ENCODE results near the gene STIM1. TPM values are rescaled to one million over a fixed set of nuclear protein-coding genes. Genes with fewer than 3 reads are reported as not detected.
A peak's percentile ranks its signal among the peaks of the same experiment; 100 is the strongest.

STIM1 gene
- total RNA-seq, 1 experiment from 2014 or later = 9.0 TPM

DNA sequence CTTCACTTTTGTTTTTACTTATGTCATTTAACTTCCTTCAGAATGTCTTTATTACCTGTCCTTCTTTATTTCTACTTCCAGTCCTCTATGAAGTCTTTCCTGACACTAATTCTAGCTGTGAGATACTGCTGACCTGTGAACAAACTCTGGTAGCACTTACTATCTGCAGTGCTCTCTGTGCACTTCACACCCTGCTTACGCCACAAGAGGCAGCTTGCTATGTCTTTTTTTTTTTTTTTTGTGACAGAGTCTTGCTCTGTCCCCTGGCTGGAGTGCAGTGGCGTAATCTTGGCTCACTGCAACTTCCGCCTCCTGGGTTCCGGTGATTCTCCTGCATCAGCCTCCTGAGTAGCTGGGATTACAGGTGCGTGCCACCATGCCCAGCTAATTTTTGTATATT, 10.7 kb downstream of the STIM1 start:
- H3K4me1 ChIP-seq (ENCODE audit: low read length) = peaks cover 16% of the 10 kb centered on the region
- H3K9me2 ChIP-seq (replicated peaks; ENCODE audit: insufficient read depth, low read length) = no peaks in the 10 kb centered on the region
- no peak overlapping the region for H3K4me2 ChIP-seq (ENCODE audit: low read depth, low read length, poor library complexity, severe bottlenecking)
- H3K4me3 ChIP-seq (ENCODE audit: low read length) = no peak overlapping the region
- no peak for DNase-seq
- no peaks in the 10 kb centered on the region for H3K9me3 ChIP-seq (ENCODE audit: low read length)
- no peak overlapping the region for H3K9ac ChIP-seq (ENCODE audit: low read length)
- no peak overlapping the region for H3K27ac ChIP-seq (ENCODE audit: low read length)
- no peak overlapping the region for H2AFZ ChIP-seq (ENCODE audit: low read length)
- H3K27me3 ChIP-seq (ENCODE audit: low read length) = no peaks in the 10 kb centered on the region
- peaks cover 11% of the 10 kb centered on the region; the same call in 1 of the 2 replicates for H4K20me1 ChIP-seq (ENCODE audit: insufficient read depth, low read depth, low read length)
- no peaks in the 10 kb centered on the region for H3K36me3 ChIP-seq (ENCODE audit: insufficient read depth, low read length)
- no peaks in the 10 kb centered on the region for H3K79me2 ChIP-seq (ENCODE audit: low read length)

GRCh38 chr11:3866836-3867208, 11.4 kb downstream of the STIM1 start:
- peaks cover 17% of the 10 kb centered on the region; the same call in 1 of the 2 replicates for H4K20me1 ChIP-seq (ENCODE audit: insufficient read depth, low read depth, low read length)
- H3K4me3 ChIP-seq (ENCODE audit: low read length) = no peak overlapping the region
- no peak overlapping the region for H2AFZ ChIP-seq (ENCODE audit: low read length)
- H3K9ac ChIP-seq (ENCODE audit: low read length) = no peak overlapping the region
- H3K27ac ChIP-seq (ENCODE audit: low read length) = no peak overlapping the region
- no peaks in the 10 kb centered on the region for H3K9me3 ChIP-seq (ENCODE audit: low read length)
- H3K4me1 ChIP-seq (ENCODE audit: low read length) = peaks cover 11% of the 10 kb centered on the region
- H3K79me2 ChIP-seq (ENCODE audit: low read length) = no peaks in the 10 kb centered on the region
- no peaks in the 10 kb centered on the region for H3K27me3 ChIP-seq (ENCODE audit: low read length)
- H3K9me2 ChIP-seq (replicated peaks; ENCODE audit: insufficient read depth, low read length) = no peaks in the 10 kb centered on the region
- H3K4me2 ChIP-seq (ENCODE audit: low read depth, low read length, poor library complexity, severe bottlenecking) = no peak overlapping the region
- no peak for DNase-seq
- H3K36me3 ChIP-seq (ENCODE audit: insufficient read depth, low read length) = no peaks in the 10 kb centered on the region

DNA sequence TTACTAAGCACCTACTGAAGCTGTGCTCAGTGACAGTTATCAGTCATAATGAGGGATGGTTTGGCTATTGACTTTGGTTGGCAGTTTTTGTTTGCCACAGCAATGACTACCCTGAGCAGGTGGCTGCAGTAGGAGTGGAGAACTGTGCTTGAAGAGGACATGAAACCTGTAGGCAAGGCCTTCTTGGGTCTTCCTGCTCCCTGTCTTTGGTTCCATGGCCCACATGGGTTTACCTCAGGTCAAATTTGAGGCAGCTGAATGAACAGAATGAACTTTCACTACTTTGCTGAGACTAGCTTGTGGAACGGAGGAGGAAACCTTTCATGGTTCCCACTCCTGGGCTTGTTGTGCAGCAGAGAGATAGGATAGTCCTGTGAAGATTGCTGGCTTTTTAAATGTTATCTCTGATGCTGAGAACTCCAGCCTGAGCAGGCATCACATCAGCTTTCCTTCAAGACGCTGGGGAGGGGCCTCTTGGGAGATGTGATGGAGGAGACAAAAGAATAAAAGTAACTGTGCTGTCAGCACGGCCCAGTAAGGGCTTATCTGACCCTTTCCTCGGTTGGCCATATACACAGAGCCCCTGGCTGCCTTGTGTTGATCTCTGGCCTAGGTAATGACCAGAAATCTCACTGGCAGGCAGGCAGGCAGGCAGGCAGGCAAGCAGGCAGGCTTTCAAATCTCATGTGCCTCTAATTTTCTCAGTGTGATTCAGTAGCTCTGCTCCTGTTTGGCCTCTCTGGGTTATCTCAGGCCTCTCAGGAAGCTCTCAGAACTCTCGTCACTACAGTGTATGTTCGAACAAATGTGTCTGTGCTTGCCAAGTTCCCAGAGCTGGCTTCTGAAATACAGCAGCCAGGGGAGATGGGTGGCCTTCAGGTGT, 12.0 kb downstream of the STIM1 start:
- Histone ChIP-seq H3K36me3 (ENCODE audit: insufficient read depth, low read length) (no peaks in the 10 kb centered on the region), H3K9ac (ENCODE audit: low read length) (no peak overlapping the region), H3K27me3 (ENCODE audit: low read length) (no peaks in the 10 kb centered on the region), H4K20me1 (ENCODE audit: insufficient read depth, low read depth, low read length) (peaks cover 18% of the 10 kb centered on the region; the same call in 1 of the 2 replicates), H3K27ac (ENCODE audit: low read length) (no peak overlapping the region), H3K4me1 (ENCODE audit: low read length) (peaks cover 11% of the 10 kb centered on the region), H3K79me2 (ENCODE audit: low read length) (no peaks in the 10 kb centered on the region), H2AFZ (ENCODE audit: low read length) (no peak overlapping the region), H3K9me2 (replicated peaks; ENCODE audit: insufficient read depth, low read length) (no peaks in the 10 kb centered on the region), H3K4me3 (ENCODE audit: low read length) (no peak overlapping the region), H3K4me2 (ENCODE audit: low read depth, low read length, poor library complexity, severe bottlenecking) (no peak overlapping the region), H3K9me3 (ENCODE audit: low read length) (no peaks in the 10 kb centered on the region)
- DNase-seq = no peak

GRCh38 chr11:3873712-3874349, 18.4 kb downstream of the STIM1 start:
- Histone ChIP-seq H3K4me2 (ENCODE audit: low read depth, low read length, poor library complexity, severe bottlenecking) (peak overlapping the region; percentile 58), H2AFZ (ENCODE audit: low read length) (no peak overlapping the region), H3K4me1 (ENCODE audit: low read length) (peaks cover 37% of the 10 kb centered on the region), H4K20me1 (ENCODE audit: insufficient read depth, low read depth, low read length) (peaks cover 30% of the 10 kb centered on the region; the same call in 1 of the 2 replicates), H3K27ac (ENCODE audit: low read length) (peak overlapping the region; percentile 51; the same call in 1 of the 2 replicates), H3K36me3 (ENCODE audit: insufficient read depth, low read length) (no peaks in the 10 kb centered on the region), H3K79me2 (ENCODE audit: low read length) (no peaks in the 10 kb centered on the region), H3K27me3 (ENCODE audit: low read length) (no peaks in the 10 kb centered on the region), H3K9ac (ENCODE audit: low read length) (no peak overlapping the region), H3K4me3 (ENCODE audit: low read length) (peak overlapping the region; percentile 22; the same call in 1 of the 2 replicates), H3K9me3 (ENCODE audit: low read length) (no peaks in the 10 kb centered on the region), H3K9me2 (replicated peaks; ENCODE audit: insufficient read depth, low read length) (no peaks in the 10 kb centered on the region)
- peak; percentile 92 for DNase-seq

- Histone ChIP-seq H2AFZ (ENCODE audit: low read length) (no peak overlapping the region), H3K9me3 (ENCODE audit: low read length) (no peaks in the 10 kb centered on the region), H3K27me3 (ENCODE audit: low read length) (no peaks in the 10 kb centered on the region), H3K9me2 (replicated peaks; ENCODE audit: insufficient read depth, low read length) (no peaks in the 10 kb centered on the region), H3K4me1 (ENCODE audit: low read length) (peaks cover 55% of the 10 kb centered on the region), H3K9ac (ENCODE audit: low read length) (no peak overlapping the region), H4K20me1 (ENCODE audit: insufficient read depth, low read depth, low read length) (peaks cover 30% of the 10 kb centered on the region; the same call in 1 of the 2 replicates), H3K4me3 (ENCODE audit: low read length) (no peak overlapping the region), H3K27ac (ENCODE audit: low read length) (no peak overlapping the region), H3K36me3 (ENCODE audit: insufficient read depth, low read length) (no peaks in the 10 kb centered on the region), H3K4me2 (ENCODE audit: low read depth, low read length, poor library complexity, severe bottlenecking) (no peak overlapping the region), H3K79me2 (ENCODE audit: low read length) (no peaks in the 10 kb centered on the region)
- DNase-seq = no peak
Observed at GRCh38 chr11:3876613-3877012, 21.1 kb downstream of the STIM1 start.

DNA sequence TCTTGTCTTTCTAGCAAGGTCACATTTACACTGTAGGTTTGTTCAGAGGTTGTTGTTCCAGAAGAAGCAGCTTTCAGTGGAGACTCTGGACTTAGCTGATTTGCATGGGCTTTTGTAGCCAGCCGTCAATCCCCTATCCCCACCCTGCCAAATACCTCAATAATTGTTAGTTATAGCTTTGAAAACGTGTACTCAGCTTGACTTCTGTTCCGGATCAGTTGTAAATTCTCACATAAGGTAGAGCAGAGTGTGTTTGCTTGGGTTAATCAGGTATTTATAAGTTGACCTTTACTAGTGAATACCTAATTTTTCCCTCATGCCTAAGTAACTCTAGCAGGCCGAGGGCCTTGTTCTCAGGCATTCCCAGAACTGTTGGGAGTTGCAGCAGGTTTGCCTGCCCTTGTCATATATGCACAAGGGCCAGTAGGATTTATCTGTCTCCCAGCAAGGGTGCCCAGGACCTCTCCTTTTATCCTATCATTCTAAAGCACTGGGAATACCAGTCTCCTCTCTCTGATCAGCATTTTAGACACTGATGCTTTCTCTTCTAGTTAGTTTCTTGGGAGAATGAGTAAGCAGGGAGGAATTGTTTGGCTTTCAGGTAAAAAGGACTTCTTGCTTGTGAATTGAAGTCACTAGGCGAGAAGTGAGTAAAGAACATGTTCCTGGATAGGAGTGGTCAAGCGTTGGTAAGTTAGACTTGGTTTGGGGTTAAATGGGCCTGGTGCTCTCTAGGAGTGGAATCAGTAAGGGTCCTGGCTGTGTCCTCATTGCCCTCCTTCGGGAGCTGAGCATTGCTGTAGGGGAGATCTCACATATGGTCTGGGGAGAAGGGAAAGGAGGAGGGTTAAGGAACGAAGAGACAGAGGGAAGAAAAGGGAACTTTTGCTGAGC, 22.1 kb downstream of the STIM1 start:
- H3K4me3 ChIP-seq (ENCODE audit: low read length) = no peak overlapping the region
- H3K9me2 ChIP-seq (replicated peaks; ENCODE audit: insufficient read depth, low read length) = no peaks in the 10 kb centered on the region
- H3K36me3 ChIP-seq (ENCODE audit: insufficient read depth, low read length) = no peaks in the 10 kb centered on the region
- H3K27ac ChIP-seq (ENCODE audit: low read length) = no peak overlapping the region
- H3K79me2 ChIP-seq (ENCODE audit: low read length) = no peaks in the 10 kb centered on the region
- H4K20me1 ChIP-seq (ENCODE audit: insufficient read depth, low read depth, low read length) = peaks cover 27% of the 10 kb centered on the region; the same call in 1 of the 2 replicates
- no peaks in the 10 kb centered on the region for H3K27me3 ChIP-seq (ENCODE audit: low read length)
- H3K9me3 ChIP-seq (ENCODE audit: low read length) = no peaks in the 10 kb centered on the region
- H2AFZ ChIP-seq (ENCODE audit: low read length) = no peak overlapping the region
- no peak overlapping the region for H3K4me2 ChIP-seq (ENCODE audit: low read depth, low read length, poor library complexity, severe bottlenecking)
- H3K4me1 ChIP-seq (ENCODE audit: low read length) = peaks cover 55% of the 10 kb centered on the region
- H3K9ac ChIP-seq (ENCODE audit: low read length) = no peak overlapping the region
- DNase-seq = no peak

DNA sequence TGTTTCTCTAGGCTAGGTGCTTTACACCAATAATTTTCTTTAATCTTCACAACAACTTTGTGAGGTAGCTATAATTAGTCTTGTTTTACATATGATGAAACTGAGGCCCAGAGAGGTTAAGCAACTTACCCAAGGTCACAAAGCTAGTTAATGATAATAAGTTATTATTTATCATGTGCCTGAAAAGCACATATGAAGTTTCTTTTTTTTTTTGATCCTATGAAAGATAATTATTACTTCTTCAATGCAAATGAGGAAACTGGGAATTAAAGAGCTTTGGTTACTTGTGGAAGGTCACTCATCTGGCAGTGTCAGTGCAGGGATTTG, 22.8 kb downstream of the STIM1 start:
- Histone ChIP-seq H3K9me3 (ENCODE audit: low read length) (no peaks in the 10 kb centered on the region), H3K4me3 (ENCODE audit: low read length) (no peak overlapping the region), H3K36me3 (ENCODE audit: insufficient read depth, low read length) (no peaks in the 10 kb centered on the region), H3K27ac (ENCODE audit: low read length) (no peak overlapping the region), H4K20me1 (ENCODE audit: insufficient read depth, low read depth, low read length) (peaks cover 27% of the 10 kb centered on the region; the same call in 1 of the 2 replicates), H2AFZ (ENCODE audit: low read length) (no peak overlapping the region), H3K4me1 (ENCODE audit: low read length) (peaks cover 55% of the 10 kb centered on the region), H3K9me2 (replicated peaks; ENCODE audit: insufficient read depth, low read length) (no peaks in the 10 kb centered on the region), H3K9ac (ENCODE audit: low read length) (no peak overlapping the region), H3K4me2 (ENCODE audit: low read depth, low read length, poor library complexity, severe bottlenecking) (no peak overlapping the region), H3K79me2 (ENCODE audit: low read length) (no peaks in the 10 kb centered on the region), H3K27me3 (ENCODE audit: low read length) (no peaks in the 10 kb centered on the region)
- no peak for DNase-seq
